HG02870 (cell line): ENCODE measurements around the gene DMWD.
"Not testable (repeated sequence)": the region's sequence is repeated elsewhere in the genome, so short reads cannot be mapped to it uniquely, and the experiment has no call there.

ENCODE experiments used
- ATAC-seq: cut with Tn5 transposase; IDR thresholded peaks from one replicate; pipeline ENCODE4 v1.9.1; 2021; ENCODE audit warnings: mild to moderate bottlenecking, moderate library complexity; ENCODE audit not compliant: unreplicated experiment

Gene DMWD

DNA sequence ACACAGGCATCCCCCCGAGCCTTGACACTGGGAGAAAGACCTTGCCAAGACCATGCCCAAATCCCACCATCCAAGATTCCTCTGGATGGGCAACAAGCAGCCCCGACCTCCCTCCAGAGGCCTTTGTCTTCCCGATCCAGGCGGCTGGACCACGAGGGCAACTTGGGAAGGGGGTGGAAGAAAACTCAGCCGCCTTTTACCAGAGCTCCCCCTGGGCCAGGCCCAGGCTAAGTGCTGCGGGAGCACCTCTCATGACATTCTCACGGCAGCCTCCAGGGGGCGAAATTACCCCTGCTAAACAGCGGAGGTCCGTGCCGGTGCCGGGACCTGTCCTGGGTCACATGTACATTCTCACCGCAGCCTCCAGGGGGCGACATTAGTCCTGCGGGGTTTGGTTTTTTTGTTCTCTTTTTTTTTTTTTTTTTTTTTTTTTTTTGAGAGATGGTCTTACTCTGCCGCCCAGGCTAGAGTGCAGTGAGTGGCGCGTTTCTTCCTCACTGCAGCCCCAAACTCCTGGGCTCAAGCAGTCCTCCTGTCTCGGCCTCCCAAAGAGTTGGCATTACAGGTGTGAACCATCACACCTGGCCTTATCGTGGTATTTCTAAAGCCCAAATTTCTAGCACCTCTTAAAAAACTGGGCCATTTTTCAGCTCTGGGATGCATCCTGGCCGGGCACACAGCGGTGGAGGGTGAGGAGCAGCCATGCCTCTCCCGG lies 24.5 kb upstream of the DMWD start:
- peak; percentile 80 for ATAC-seq

- ATAC-seq: no peak
These were observed 23.8 kb upstream of the DMWD start for GRCh38 chr19:45816236-45817009.

GRCh38 chr19:45815481-45816216 lies 23.0 kb upstream of the DMWD start:
- ATAC-seq: no peak

- ATAC-seq: no peak
These were observed 22.3 kb upstream of the DMWD start, which contains the start of gene RSPH6A for GRCh38 chr19:45814851-45815480. TSS of gene RSPH6A (minus strand) at chr19:45815308. CDS start at chr19:45815176, 132 bp downstream.

GRCh38 chr19:45814166-45814780 lies 21.6 kb upstream of the DMWD start:
- no peak for ATAC-seq

GRCh38 chr19:45812297-45812696 lies 19.7 kb upstream of the DMWD start:
- no peak for ATAC-seq

- no peak for ATAC-seq
These were observed 17.1 kb upstream of the DMWD start for GRCh38 chr19:45809643-45810159.

DNA sequence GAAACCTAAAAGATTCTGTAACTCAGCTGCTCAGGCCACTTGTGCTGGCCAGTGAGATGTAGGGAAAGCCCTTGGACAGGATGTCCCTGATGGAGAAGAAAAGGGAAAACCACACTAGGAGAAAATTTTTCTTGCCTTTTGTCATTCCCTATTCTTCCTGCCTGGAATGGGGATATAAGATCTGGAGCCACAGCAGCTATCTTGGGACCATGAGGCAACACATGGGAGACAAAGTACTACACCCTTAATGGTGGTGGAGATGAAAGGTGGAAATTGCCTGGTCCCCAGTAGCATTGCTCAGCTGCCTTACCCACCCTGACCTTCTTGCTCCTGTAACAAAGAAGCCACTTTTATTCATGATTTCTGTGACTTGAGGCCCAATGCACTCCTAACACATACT lies 13.1 kb upstream of the DMWD start:
- ATAC-seq: no peak

DNA sequence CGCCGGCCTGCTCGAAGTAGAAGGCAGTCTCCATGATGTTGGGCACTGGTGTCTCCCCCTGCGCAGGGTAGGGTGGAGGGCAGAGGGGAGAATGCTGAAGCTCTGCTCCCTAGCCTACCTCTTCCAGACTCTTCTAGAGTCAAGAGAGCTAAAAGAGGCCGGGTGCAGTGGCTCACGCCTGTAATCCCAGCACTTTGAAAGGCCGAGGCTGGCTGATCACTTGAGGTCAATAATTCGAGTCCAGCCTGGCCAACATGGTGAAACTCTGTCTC lies 12.2 kb upstream of the DMWD start:
- no peak for ATAC-seq

- ATAC-seq: no peak
These were observed 11.7 kb upstream of the DMWD start for GRCh38 chr19:45804140-45804958.

DNA sequence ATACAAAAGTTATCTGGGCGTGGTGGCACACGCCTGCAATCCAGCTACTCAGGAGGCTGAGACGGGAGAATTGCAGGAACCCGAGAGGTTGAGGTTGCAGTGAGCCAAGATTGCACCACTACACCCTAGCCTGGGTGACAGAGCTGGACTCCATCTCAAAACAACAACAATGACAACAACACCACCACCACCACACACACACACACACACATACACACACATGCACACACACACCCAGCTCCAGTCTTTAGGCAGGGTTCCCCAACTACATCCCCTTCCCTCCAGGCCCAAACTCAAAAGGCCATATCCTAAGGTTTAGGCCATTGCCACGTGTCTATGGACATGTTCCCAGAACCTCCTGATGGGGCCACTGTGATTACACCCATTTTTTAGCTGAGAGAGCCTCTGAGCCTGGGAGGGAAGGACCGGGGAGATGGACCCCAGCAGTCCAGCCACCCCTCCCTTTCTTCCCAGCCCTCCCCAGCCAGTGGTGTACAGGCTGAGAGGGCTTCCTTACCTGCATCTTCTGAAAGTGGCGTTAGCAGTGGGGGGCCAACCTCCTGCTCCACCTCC lies 9.0 kb upstream of the DMWD start:
- ATAC-seq: no peak

DNA sequence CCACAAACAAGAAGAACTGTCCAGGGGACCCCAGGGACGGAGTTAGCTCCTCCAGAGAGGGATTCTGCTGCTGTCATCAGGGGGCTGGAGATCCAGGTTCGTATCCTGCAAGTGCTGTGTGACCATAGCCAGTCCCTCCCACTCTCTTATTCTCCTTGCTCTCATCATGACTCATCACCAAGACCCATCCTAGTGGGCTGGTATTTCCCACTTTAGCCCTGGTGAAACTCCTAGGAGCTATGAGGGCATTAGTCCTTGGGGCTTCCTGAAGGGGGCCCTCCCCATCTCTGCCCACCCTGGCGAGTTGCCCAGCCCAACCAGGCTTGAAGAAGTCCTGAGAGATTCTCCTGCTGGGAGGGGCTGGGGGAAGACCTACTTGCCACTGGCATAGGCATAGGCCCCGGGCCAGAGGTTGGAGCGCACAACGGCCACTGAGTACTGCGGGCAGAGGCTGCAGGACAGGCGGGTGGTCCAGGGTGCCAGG lies 7.5 kb upstream of the DMWD start:
- no peak for ATAC-seq

GRCh38 chr19:45799541-45799940 lies 6.9 kb upstream of the DMWD start:
- not testable (repeated sequence) for ATAC-seq

DNA sequence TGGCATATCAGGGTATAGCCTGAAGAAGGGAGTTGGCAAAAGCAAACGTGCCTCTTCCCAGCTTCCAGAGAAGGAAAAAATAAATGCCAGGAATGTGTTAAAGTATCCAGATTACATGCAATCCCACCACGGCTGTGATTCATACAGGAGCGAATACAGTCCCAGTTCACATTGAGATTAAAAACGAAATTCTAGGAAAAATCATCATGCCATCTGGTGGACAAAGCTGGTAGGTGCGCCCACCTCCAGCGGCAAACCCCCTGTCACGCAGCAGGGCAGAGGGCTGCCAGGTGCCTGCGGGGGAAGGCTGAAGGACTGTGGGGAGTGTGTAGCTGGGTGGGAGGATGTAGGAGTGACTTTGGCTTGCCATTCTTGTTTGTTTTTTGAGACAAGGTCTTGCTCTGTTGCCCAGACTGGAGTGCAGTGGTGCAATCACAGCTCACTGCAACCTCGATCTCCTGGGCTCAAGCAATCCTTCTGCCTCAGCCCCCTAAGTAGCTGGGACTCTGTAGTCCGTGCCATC lies 6.4 kb upstream of the DMWD start:
- no peak for ATAC-seq

GRCh38 chr19:45794627-45795026 lies 2.0 kb upstream of the DMWD start:
- ATAC-seq: no peak

GRCh38 chr19:45793876-45794275 lies 1.2 kb upstream of the DMWD start:
- no peak for ATAC-seq

DNA sequence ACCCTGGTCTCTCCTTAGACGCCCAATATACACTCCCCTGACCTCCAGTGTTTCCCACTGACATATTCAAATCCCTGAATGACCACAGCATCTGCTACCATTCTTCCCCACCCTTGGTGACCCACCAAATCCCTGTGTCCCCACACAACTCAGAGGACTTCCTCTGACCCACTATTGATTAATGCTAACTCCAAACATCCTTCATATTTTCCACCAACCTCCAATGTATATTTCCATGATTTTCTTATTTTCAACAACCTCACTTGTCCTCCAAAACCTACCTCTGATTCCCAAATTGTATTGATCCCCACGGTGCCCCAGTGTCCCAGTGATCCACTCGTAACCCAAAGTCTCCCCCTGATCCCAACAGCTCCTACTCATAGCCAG lies 526 bp upstream of the DMWD start:
- no peak for ATAC-seq

DNA sequence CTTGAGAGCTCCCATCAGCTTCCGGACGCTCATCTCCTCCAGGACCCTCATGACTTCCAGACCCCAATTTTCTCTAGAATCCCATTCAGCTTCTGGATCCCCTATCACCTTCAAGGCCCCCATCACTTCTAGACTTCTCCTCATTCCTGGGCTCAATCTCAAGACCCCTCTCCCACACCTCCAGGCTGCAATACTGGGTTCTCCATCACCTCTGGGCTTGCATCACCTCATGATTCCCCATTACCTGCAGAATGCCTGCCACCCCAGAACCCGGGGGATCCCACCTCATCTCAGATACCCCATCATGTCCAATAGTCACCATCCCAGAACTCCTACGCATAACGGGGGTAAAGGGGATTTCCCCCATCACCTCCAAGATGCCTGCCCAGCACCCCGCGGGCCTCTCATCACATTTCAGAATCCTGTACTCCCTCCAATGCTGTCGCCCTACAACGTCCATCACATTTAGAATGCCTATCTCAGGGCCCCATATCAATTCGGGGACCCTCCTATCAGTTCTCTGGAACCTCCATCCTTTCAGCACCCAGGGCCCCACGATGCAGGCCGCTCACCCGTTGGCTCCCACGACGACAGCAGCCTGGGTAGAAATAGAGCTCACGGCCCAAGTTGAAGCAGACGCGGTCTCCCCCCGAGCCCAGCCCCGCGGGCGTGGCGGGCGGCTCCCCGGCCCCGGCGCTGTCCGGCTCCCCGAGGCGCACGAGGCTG lies 738 bp downstream of the DMWD start:
- ATAC-seq: no peak

DNA sequence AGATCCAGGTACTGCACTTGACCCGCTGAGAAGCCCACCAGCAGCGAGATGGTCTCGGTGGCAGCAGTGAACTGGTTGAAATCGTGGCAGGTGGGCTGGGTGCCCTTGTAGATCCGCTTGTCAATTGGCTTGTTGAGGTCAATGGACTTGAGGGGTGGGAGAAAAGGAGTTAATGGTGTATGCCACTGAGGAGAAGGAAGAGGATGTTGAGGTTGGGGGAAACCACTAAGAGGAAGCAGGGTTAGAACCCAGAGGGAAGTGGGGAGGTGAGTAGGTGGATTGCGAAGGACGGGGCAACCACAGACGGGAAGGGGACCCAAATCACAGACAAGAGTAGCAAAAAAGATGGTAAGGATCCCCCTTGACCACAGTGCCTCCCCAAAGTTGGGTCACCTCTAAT lies 1.7 kb downstream of the DMWD start:
- no peak for ATAC-seq
